Liver (tissue), 9 donors: ENCODE results near the gene DAPK1. TPM values are rescaled to one million over a fixed set of nuclear protein-coding genes. Genes with fewer than 3 reads are reported as not detected.

ENCODE experiments used
- DNase-seq: peaks from one replicate; pipeline ENCODE4 v3.0.0-alpha.2; 2017; ENCODE audit warnings: low spot score
- H3K27ac ChIP-seq, 2 donors: one replicate each; pipeline ENCODE4 v1.7.0; 2013; ENCODE audit warnings: inconsistent platforms in 2 of 2, low read length in 2 of 2, control low read depth in 1 of 2, low read depth in 1 of 2, mild to moderate bottlenecking in 1 of 2
- H3K27me3 ChIP-seq, 4 donors: one replicate each; pipeline versions ENCODE4 v1.6.1 to v1.7.0; 2013; ENCODE audit warnings: low read length in 3 of 4, inconsistent platforms in 1 of 4, mild to moderate bottlenecking in 1 of 4, moderate library complexity in 1 of 4; ENCODE audit not compliant: control insufficient read depth in 4 of 4, insufficient read depth in 4 of 4
- H3K36me3 ChIP-seq, 4 donors: one replicate each; pipeline versions ENCODE4 v1.6.1 to v1.7.0; 2013; ENCODE audit warnings: low read length in 3 of 4, mild to moderate bottlenecking in 3 of 4, low read depth in 1 of 4, moderate library complexity in 1 of 4; ENCODE audit not compliant: control insufficient read depth in 4 of 4, insufficient read depth in 3 of 4
- H3K4me1 ChIP-seq, 4 donors: one replicate each; pipeline versions ENCODE4 v1.6.1 to v1.7.0; 2013; ENCODE audit warnings: low read length in 3 of 4, mild to moderate bottlenecking in 3 of 4, moderate library complexity in 1 of 4; ENCODE audit not compliant: control insufficient read depth in 4 of 4, insufficient read depth in 4 of 4
- H3K4me3 ChIP-seq, 3 donors: one replicate each; pipeline versions ENCODE4 v1.6.1 to v1.7.0; 2013; ENCODE audit warnings: low read length in 3 of 3, control low read depth in 1 of 3, low read depth in 1 of 3, mild to moderate bottlenecking in 1 of 3
- H3K9ac ChIP-seq, 2 donors: one replicate each; pipeline ENCODE4 v1.7.0; 2013; ENCODE audit warnings: low read length in 2 of 2, mild to moderate bottlenecking in 2 of 2, moderate library complexity in 2 of 2, control low read depth in 1 of 2, low read depth in 1 of 2
- H3K9me3 ChIP-seq, 4 donors: one replicate each; pipeline versions ENCODE4 v1.6.1 to v1.7.0; 2013; ENCODE audit warnings: low read length in 3 of 4; ENCODE audit not compliant: control insufficient read depth in 4 of 4
- EGR1 ChIP-seq, 2 donors: IDR thresholded peaks; 2 replicates each; pipeline ENCODE4 v1.6.1; 2016 to 2018; ENCODE audit warnings: antibody characterized with exemption in 2 of 2, low read depth in 2 of 2
- FOXA1 ChIP-seq: IDR thresholded peaks from 2 replicates; pipeline ENCODE4 v1.6.1; 2016; ENCODE audit warnings: antibody characterized with exemption
- FOXA2 ChIP-seq: IDR thresholded peaks from 2 replicates; pipeline ENCODE4 v1.6.1; 2016; ENCODE audit warnings: antibody characterized with exemption
- GABPA ChIP-seq, 2 donors: IDR thresholded peaks in 1 of 2; conservative IDR thresholded peaks in 1 of 2; 2 replicates each; pipeline ENCODE4 v1.6.1; 2016; ENCODE audit warnings: antibody characterized with exemption in 2 of 2, mild to moderate bottlenecking in 1 of 2, moderate library complexity in 1 of 2
- HNF4A ChIP-seq, 2 donors: conservative IDR thresholded peaks; 2 replicates each; pipeline ENCODE4 v1.6.1; 2016; ENCODE audit warnings: antibody characterized with exemption in 2 of 2, mild to moderate bottlenecking in 2 of 2
- HNF4G ChIP-seq: IDR thresholded peaks from 2 replicates; pipeline ENCODE4 v1.6.1; 2016; ENCODE audit warnings: antibody characterized with exemption
- JUND ChIP-seq, 2 donors: IDR thresholded peaks; 2 replicates each; pipeline ENCODE4 v1.6.1; 2016; ENCODE audit warnings: antibody characterized with exemption in 2 of 2
- NR2F2 ChIP-seq: IDR thresholded peaks from 2 replicates; pipeline ENCODE4 v1.6.1; 2016; ENCODE audit warnings: antibody characterized with exemption
- RXRA ChIP-seq, 2 donors: IDR thresholded peaks; 2 replicates each; pipeline ENCODE4 v1.6.1; 2017 to 2018; ENCODE audit warnings: antibody characterized with exemption in 2 of 2, mild to moderate bottlenecking in 1 of 2
- SP1 ChIP-seq: IDR thresholded peaks from 2 replicates; pipeline ENCODE4 v1.6.1; 2018; ENCODE audit warnings: antibody characterized with exemption, mild to moderate bottlenecking
- TAF1 ChIP-seq: conservative IDR thresholded peaks from 2 replicates; pipeline ENCODE4 v1.6.1; 2016; ENCODE audit warnings: antibody characterized with exemption, mild to moderate bottlenecking
- YY1 ChIP-seq: IDR thresholded peaks from 2 replicates; pipeline ENCODE4 v1.6.1; 2016; ENCODE audit warnings: antibody characterized with exemption, mild to moderate bottlenecking
- WGBS: extraction: QIAGEN DNeasy Blood & Tissue Kit; methylation state at CpG from one replicate; pipeline ENCODE4 v1.1.7; 2013; 5-methylcytosine and 5-hydroxymethylcytosine counted together
- polyA plus RNA-seq, 2 donors: library from polyadenylated mRNA; stranded (reverse) in 1 of 2; unstranded in 1 of 2; fragments of 200-250 nt in 1 of 2; fragments of >200 nt in 1 of 2; fragmentation: Nextera tagmentation in 1 of 2; extraction: Ambion mirVana in 1 of 2; gene quantifications; one replicate each; pipeline versions ENCODE4 v1.2.1 to v1.2.3, GENCODE V29; 2013 to 2015
- total RNA-seq, 2 donors: library from RNA; depleted of rRNA; stranded (reverse); fragments of >200 nt; gene quantifications; one replicate each; pipeline ENCODE4 v1.2.3, GENCODE V29; 2014
- TF ChIP-seq, protein P1 (sequence below): IDR thresholded peaks from 2 replicates; pipeline ENCODE4 v1.6.1; 2016; ENCODE audit warnings: antibody characterized with exemption
- TF ChIP-seq, protein P2 (sequence below): IDR thresholded peaks from 2 replicates; pipeline ENCODE4 v1.6.1; 2016; ENCODE audit warnings: antibody characterized with exemption
- TF ChIP-seq, protein P3 (sequence below): IDR thresholded peaks from 2 replicates; pipeline ENCODE4 v1.6.1; 2016; ENCODE audit warnings: antibody characterized with exemption
- TF ChIP-seq, protein P4 (sequence below): IDR thresholded peaks from 2 replicates; pipeline ENCODE4 v1.6.1; 2016; ENCODE audit warnings: antibody characterized with exemption, mild to moderate bottlenecking
- TF ChIP-seq, protein P5 (sequence below): fragments of 150-350 bp; IDR thresholded peaks from 2 replicates; pipeline ENCODE4 v1.5.1; 2017; ENCODE audit warnings: improper control_type of control experiment, low read depth, low read length; ENCODE audit not compliant: missing input control
- donor health status: healthy.
- donor health status: healthy.
- donor health status: healthy.
- donor health status: healthy.
- donor health status: healthy.

DAPK1 gene
- total and polyA plus RNA-seq, 4 donors: 14.0 to 40.8 (median 21.8) TPM

DNA sequence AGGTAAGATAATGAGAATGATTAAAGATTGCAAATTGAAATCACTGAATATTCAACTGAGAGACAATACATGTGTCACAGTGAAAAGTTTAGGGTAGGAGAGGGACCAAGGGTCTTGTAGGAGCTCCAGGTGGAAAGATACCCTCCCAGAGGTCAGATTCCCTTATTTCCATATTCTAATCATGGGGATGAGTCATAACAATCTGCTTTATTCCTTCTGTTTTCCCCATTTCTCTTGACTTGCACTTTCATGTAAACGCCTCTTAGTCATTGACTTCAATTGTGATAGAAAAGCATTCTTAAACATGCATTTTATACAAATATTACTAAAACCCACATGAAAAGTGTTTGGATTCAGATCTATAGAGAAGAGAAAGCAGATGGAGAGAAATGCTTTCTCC, 147.0 kb downstream of the DAPK1 start:
- DNase-seq: no peak
- Histone ChIP-seq H3K4me1 (peaks cover 9 to 40% (median 39%) of the 10 kb centered on the region in 4 donors), H3K27me3 (no peaks in the 10 kb centered on the region), H3K9me3 (no peaks in the 10 kb centered on the region), H3K36me3 (peaks cover 6 to 41% (median 32%) of the 10 kb centered on the region in 4 donors), H3K27ac (no peak overlapping the region), H3K4me3 (no peak overlapping the region), H3K9ac (no peak overlapping the region)
- TF ChIP-seq GABPA (IDR thresholded peaks at IDR 0.05 in 1 of 2, conservative IDR thresholded peaks at IDR 0.05 in 1 of 2): no peak
- no peak for TF ChIP-seq YY1
- TF ChIP-seq, protein P1, sequence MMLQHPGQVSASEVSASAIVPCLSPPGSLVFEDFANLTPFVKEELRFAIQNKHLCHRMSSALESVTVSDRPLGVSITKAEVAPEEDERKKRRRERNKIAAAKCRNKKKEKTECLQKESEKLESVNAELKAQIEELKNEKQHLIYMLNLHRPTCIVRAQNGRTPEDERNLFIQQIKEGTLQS: no peak
- no peak for TF ChIP-seq FOXA1
- TF ChIP-seq, protein P2, sequence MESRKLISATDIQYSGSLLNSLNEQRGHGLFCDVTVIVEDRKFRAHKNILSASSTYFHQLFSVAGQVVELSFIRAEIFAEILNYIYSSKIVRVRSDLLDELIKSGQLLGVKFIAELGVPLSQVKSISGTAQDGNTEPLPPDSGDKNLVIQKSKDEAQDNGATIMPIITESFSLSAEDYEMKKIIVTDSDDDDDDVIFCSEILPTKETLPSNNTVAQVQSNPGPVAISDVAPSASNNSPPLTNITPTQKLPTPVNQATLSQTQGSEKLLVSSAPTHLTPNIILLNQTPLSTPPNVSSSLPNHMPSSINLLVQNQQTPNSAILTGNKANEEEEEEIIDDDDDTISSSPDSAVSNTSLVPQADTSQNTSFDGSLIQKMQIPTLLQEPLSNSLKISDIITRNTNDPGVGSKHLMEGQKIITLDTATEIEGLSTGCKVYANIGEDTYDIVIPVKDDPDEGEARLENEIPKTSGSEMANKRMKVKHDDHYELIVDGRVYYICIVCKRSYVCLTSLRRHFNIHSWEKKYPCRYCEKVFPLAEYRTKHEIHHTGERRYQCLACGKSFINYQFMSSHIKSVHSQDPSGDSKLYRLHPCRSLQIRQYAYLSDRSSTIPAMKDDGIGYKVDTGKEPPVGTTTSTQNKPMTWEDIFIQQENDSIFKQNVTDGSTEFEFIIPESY: no peak
- TF ChIP-seq NR2F2: no peak
- TF ChIP-seq FOXA2: no peak
- TF ChIP-seq JUND (IDR thresholded peaks at IDR 0.05): no peak
- TF ChIP-seq, protein P3, sequence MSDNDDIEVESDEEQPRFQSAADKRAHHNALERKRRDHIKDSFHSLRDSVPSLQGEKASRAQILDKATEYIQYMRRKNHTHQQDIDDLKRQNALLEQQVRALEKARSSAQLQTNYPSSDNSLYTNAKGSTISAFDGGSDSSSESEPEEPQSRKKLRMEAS: no peak
- no peak for TF ChIP-seq EGR1 (IDR thresholded peaks at IDR 0.05; ENCODE audit: low read depth in 2 of 2)
- TF ChIP-seq, protein P4, sequence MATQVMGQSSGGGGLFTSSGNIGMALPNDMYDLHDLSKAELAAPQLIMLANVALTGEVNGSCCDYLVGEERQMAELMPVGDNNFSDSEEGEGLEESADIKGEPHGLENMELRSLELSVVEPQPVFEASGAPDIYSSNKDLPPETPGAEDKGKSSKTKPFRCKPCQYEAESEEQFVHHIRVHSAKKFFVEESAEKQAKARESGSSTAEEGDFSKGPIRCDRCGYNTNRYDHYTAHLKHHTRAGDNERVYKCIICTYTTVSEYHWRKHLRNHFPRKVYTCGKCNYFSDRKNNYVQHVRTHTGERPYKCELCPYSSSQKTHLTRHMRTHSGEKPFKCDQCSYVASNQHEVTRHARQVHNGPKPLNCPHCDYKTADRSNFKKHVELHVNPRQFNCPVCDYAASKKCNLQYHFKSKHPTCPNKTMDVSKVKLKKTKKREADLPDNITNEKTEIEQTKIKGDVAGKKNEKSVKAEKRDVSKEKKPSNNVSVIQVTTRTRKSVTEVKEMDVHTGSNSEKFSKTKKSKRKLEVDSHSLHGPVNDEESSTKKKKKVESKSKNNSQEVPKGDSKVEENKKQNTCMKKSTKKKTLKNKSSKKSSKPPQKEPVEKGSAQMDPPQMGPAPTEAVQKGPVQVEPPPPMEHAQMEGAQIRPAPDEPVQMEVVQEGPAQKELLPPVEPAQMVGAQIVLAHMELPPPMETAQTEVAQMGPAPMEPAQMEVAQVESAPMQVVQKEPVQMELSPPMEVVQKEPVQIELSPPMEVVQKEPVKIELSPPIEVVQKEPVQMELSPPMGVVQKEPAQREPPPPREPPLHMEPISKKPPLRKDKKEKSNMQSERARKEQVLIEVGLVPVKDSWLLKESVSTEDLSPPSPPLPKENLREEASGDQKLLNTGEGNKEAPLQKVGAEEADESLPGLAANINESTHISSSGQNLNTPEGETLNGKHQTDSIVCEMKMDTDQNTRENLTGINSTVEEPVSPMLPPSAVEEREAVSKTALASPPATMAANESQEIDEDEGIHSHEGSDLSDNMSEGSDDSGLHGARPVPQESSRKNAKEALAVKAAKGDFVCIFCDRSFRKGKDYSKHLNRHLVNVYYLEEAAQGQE: no peak
- TF ChIP-seq HNF4G: no peak
- WGBS: 94% methylated on average over 1 of the region's 1 CpG

DNA sequence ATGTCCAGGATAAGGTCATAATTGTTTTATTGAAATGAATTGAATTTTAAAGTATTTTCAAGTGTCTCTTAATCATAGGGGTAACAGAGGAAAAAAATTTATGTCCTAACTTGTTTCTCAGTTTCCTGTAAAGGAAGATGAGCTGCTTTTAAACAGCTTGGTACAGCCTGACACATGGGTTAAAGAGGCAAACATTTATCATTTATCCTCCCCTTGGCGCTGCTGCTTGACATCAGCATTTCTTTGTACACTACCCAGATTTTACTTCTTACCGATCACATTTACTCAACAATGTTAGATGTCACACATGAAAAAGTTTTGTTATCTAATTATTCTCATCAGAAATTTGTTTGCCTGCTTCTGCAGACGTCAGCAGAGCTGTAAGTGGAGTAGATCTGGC, 148.9 kb downstream of the DAPK1 start:
- Histone ChIP-seq H3K36me3 (peaks cover 11 to 55% (median 42%) of the 10 kb centered on the region in 4 donors), H3K4me3 (no peak overlapping the region), H3K4me1 (peaks cover 7 to 23% (median 21%) of the 10 kb centered on the region in 4 donors), H3K9me3 (no peaks in the 10 kb centered on the region), H3K27ac (no peak overlapping the region), H3K27me3 (no peaks in the 10 kb centered on the region), H3K9ac (no peak overlapping the region)
- no peak for DNase-seq
- TF ChIP-seq GABPA (IDR thresholded peaks at IDR 0.05 in 1 of 2, conservative IDR thresholded peaks at IDR 0.05 in 1 of 2): no peak
- no peak for TF ChIP-seq TAF1
- TF ChIP-seq HNF4A (conservative IDR thresholded peaks at IDR 0.05): no peak
- TF ChIP-seq, protein P4: no peak
- no peak for TF ChIP-seq SP1
- no peak for TF ChIP-seq FOXA2
- no peak for TF ChIP-seq RXRA (IDR thresholded peaks at IDR 0.05)
- TF ChIP-seq FOXA1: no peak
- TF ChIP-seq YY1: no peak
- TF ChIP-seq, protein P3: no peak
- TF ChIP-seq, protein P2: no peak
- TF ChIP-seq NR2F2: no peak
- TF ChIP-seq, protein P5, sequence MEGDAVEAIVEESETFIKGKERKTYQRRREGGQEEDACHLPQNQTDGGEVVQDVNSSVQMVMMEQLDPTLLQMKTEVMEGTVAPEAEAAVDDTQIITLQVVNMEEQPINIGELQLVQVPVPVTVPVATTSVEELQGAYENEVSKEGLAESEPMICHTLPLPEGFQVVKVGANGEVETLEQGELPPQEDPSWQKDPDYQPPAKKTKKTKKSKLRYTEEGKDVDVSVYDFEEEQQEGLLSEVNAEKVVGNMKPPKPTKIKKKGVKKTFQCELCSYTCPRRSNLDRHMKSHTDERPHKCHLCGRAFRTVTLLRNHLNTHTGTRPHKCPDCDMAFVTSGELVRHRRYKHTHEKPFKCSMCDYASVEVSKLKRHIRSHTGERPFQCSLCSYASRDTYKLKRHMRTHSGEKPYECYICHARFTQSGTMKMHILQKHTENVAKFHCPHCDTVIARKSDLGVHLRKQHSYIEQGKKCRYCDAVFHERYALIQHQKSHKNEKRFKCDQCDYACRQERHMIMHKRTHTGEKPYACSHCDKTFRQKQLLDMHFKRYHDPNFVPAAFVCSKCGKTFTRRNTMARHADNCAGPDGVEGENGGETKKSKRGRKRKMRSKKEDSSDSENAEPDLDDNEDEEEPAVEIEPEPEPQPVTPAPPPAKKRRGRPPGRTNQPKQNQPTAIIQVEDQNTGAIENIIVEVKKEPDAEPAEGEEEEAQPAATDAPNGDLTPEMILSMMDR: no peak
- 92% methylated on average over 3 of the region's 3 CpGs for WGBS
